Eye (tissue), 1 donor: ENCODE data around the gene FAM50A.

Experiments
- DNase-seq: peaks from one replicate; pipeline ENCODE4 v3.0.0-alpha.2; 2015

The FAM50A gene

DNA sequence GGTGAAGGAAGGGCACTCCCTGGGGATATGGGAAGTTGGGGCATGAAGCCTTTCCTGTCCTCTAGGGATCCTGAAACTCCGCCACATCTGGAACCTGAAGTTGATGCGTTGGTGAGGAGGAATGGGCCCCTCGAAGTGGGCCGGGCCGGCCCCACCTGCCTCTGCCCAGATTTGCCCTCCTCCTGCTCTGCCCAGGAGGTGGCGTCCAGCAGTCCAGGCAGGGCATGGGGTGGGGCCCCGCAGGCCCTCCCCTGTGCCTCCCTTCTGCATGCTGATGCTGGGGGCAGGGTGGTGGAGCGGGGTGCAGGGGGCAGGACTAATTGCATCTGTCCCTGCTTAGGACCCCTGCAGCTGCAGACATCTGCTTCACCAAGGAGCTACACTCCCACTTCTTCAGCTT is 30.8 kb upstream of the FAM50A start:
- no peak for DNase-seq

DNA sequence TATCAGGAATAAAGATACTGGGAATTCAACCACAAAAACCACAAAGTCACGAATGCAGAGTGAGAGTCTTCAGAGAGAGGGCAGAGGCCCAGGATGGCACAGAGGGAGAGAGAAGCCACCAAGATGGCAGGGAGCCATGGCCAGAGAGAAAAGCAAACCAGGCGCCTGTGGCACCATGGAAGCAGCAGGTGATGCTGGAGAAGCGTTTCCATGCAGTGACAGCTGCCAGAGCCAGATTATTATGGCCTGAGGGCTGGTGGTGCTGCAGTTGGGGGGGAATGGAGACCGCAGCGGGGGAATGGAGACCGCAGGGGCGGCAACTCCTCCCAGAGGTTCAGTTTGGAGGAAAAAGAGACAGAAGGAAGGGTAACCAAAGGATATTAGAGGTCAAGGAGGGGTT is 26.8 kb upstream of the FAM50A start:
- no peak for DNase-seq

GRCh38 chrX:154419189-154419588 is 24.8 kb upstream of the FAM50A start:
- no peak for DNase-seq

DNA sequence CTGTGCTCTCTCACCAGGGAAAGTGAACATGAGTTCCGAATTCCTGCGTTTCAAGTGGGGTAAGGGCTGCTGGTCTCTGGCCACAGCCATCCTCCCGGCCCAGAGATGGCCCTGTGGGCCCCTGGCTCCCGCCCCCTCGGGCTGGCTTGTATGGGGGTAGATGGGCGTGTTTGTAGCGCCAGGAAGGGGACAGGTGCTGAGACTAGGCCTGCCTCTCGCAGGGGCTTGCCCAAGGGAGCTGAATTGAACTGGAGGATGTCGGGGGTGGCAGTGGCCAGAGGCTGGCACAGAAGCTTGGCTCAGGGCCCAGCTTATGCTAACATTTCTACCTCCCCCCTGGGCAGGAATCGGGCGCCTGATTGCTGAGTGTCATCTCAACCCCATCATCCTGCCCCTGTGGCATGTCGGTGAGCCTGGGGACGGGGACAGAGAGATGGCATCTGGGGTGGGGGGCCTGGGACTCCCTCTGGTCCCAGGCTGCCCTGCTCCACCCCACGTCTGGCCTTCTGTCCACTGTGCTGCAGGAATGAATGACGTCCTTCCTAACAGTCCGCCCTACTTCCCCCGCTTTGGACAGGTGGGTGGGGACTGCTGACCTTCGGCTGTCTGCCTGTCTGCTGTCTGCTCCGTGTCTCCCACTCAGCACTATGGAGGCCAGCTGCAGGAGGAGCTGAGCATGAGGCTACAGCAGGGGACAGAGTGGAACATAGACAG is 24.1 kb upstream of the FAM50A start:
- no peak for DNase-seq

DNA sequence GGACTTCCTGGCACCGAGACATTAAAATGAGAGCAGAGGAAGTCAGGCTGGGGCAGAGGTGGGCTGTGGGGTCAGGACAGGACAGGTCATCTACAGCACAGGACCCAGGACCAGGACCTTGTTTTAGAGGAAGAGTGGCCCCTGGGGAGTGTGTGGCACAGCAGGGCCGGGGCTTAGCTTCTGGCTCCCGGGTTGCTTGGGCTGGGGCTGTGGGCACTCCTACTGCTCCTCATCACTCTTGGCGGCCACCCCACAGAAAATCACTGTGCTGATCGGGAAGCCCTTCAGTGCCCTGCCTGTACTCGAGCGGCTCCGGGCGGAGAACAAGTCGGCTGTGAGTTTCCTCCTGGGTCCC is 23.6 kb upstream of the FAM50A start:
- DNase-seq, result no peak

GRCh38 chrX:154426916-154427770 is 16.8 kb upstream of the FAM50A start:
- no peak for DNase-seq

GRCh38 chrX:154428176-154429171 is 15.5 kb upstream of the FAM50A start, which contains the start of gene ATP6AP1:
Gene ATP6AP1 (plus strand): TSS chrX:154428677. CDS start chrX:154428693, 16 bp downstream.
- DNase-seq, result peak; percentile 94

- DNase-seq, result no peak
Observed at GRCh38 chrX:154429711-154430110, 14.2 kb upstream of the FAM50A start.

GRCh38 chrX:154430479-154430878 is 13.5 kb upstream of the FAM50A start:
- DNase-seq, result no peak

DNA sequence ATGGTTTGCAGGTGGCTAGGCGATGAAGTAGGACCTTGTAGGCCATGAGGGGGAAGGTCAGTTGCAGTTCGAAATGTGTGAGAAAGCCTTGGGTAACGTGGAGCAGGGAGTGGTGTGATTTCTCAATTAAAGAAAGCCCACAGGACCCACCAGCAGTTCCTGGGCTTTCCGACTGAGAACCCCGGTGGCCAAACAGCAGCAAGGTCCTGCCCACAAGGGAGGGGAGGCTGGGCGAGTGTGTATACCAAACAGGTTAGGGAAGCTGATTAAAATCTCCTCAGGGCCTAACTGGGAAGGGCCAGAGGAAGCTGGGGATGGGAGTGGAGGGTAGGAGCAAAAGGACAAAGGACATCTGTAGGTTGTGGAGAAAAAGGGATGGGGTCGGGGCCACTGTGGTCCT is 13.0 kb upstream of the FAM50A start:
- DNase-seq, result no peak

- no peak for DNase-seq
Observed at GRCh38 chrX:154431341-154431740, 12.6 kb upstream of the FAM50A start.

DNA sequence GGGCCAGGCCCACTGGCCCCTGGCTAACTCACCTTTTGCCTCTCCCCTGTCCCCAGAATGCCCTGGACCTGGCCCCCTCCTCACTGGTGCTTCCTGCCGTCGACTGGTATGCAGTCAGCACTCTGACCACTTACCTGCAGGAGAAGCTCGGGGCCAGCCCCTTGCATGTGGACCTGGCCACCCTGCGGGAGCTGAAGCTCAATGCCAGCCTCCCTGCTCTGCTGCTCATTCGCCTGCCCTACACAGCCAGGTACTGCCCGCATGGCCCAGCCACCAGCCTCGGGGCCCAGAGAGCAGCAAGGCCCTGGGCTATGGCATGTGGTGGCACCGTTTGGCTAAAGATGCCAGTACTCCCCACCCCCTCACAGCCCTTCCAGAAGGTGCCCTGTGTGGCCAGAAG is 11.7 kb upstream of the FAM50A start:
- DNase-seq, result no peak

DNA sequence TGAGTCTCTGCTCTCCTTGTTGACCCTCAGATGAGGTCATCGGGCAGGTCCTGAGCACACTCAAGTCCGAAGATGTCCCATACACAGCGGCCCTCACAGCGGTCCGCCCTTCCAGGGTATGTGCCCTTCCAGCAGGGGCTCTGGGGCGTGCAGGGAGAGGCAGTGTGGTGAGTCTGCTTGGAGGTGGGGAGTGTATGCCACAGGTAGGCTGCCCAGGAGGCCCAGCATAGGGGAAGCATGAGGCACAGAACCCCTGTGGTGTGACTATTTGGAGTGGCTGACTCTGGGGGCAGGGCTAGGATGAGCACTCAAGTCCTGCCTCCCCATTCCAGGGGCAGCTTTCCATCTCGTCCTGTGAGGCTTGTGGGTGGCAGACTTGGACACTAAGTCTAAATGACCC is 10.3 kb upstream of the FAM50A start:
- DNase-seq, result no peak

DNA sequence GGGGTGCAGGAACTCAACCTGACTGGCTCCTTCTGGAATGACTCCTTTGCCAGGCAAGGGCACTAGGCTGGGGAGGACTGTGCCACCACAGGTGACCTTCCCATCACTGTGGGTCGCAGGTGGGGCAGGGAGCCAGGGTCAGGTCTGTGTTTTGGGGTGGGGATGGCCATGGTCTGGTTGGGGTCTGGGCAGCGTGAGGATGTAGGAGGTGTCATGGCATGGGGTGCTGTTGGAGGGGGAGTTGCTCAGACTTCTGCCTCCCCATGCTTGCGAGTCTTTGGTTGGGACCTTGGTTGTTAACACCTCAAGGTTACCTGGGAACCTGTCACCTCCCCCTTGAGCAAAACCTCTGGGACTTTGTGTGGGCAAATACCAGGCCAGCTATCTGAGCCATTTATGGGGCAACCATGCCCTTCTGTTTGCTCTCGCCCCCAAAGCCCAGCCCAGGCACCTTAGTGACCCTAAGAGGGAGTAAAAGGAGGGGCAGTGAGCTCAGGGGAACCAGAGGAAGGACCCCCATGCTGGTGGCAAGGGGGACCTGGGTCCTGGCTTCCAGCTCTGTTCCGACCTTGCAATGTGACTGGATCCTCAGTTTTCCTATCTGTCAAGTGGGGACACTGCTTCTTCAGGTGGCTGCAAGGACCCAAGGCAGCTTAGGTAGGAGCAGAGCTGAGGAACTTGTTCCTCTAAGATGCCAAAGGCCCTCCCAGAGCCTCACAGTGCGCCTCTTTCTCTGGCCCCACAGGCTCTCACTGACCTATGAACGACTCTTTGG is 9.4 kb upstream of the FAM50A start:
- DNase-seq, result no peak

- no peak for DNase-seq
Observed at GRCh38 chrX:154435171-154435733, 8.7 kb upstream of the FAM50A start.

DNA sequence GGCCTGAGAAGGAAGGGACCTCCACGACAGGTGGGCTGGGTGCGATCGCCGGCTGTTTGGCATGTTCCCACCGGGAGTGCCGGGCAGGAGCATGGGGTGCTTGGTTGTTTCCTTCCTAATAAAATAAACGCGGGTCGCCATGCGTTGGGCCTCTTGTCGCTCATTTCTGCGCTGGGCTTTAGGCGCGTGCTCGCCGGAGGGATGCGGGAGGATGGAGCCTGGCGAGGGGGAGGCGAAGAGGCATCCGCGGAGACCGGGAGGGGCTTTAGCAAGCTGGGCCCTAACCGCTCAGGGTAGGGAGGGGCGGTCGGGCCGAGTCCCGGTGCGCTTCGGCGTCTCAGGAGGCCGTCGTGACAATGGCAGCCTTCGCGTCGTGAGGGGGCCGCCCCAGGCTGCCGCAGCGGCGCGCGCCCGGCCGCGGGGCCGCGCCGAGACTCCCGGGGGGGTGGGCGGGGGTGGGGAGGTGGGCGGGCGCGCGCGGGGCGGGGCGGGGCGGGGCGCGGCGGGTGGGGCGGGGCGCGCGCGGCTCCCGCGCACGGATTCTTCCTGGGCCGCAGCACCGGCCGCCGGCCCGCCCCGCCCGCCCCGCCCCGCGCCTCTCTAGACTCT is 7.5 kb upstream of the FAM50A start:
- peak; percentile 62 for DNase-seq

GRCh38 chrX:154436983-154437752 is 6.8 kb upstream of the FAM50A start, which contains the start of gene GDI1:
Gene GDI1 (plus strand): TSS chrX:154437154. CDS start chrX:154437255, 101 bp downstream.
- DNase-seq, result peak; percentile 76

DNA sequence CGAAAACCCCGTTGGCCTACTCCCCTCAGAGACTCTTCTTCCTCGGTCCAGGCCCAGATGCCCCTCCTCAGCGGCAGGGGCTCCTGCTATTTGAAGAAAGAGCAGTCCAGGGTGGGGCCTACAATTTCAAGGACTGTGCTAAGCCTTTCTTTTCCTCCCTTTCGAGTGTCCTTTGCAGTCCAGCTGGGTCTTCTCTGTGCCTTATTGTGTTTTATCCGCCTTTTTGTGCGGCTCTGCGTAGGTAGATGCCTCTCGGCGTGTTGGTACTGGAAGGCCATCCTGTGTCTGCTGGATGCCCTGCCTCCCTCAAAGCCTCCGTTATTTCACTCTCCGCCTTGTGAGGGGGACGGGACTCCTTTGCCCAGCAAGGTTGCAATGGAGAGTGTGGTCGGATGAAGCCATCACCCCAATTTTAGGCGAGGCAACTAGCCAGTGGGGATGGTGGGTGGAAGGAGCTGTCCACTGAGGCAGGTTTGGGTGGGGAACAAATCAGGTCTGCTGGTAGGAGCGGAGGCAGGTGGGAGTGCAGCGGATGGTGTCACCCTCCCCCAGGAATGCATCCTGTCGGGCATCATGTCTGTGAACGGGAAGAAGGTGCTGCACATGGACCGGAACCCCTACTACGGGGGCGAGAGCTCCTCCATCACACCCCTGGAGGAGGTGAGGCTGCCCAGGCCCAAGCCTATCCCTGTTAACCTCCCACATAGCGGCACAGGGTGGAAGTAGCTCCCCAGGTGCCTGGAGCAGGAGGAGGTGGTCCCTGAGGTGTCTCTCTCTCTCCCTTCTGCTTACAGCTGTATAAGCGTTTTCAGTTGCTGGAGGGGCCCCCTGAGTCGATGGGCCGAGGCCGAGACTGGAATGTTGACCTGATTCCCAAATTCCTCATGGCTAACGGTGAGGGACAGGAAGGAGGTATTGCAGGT is 5.7 kb upstream of the FAM50A start:
- no peak for DNase-seq

DNA sequence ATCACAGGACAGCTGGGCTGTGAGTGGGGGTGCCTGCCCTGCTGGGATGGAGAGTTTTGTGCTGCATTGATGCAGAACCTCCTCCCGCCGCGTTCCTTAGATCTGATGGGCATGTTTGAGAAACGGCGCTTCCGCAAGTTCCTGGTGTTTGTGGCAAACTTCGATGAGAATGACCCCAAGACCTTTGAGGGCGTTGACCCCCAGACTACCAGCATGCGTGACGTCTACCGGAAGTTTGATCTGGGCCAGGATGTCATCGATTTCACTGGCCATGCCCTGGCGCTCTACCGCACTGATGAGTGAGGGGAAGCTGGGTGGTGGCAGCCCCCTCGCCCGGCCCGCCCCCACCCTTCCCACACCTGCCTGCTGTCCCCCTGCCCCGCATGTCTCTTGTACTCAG is 4.1 kb upstream of the FAM50A start:
- DNase-seq, result no peak
